Endothelial cell of umbilical vein (primary cell): ENCODE results near the gene CGNL1.

Source experiments
- EZH2 ChIP-seq: IDR thresholded peaks from 2 replicates; pipeline ENCODE4 v1.6.1; 2012; ENCODE audit warnings: borderline replicate concordance, low read depth, mild to moderate bottlenecking, moderate library complexity, low read length, inconsistent platforms; ENCODE audit not compliant: severe bottlenecking
- FOS ChIP-seq: IDR thresholded peaks from 2 replicates; pipeline ENCODE4 v1.6.1; 2011; ENCODE audit warnings: mild to moderate bottlenecking, low read length, moderate library complexity, borderline replicate concordance; ENCODE audit not compliant: insufficient read depth
- GATA2 ChIP-seq: IDR thresholded peaks from 2 replicates; pipeline ENCODE4 v1.7.0; 2011; ENCODE audit warnings: low read depth, mild to moderate bottlenecking, moderate library complexity, mixed read lengths, low read length; ENCODE audit not compliant: insufficient read length, insufficient read depth
- JUN ChIP-seq: IDR thresholded peaks from 2 replicates; pipeline ENCODE4 v1.6.1; 2011; ENCODE audit warnings: borderline replicate concordance, low read depth; ENCODE audit not compliant: insufficient read length, insufficient read depth
- MAX ChIP-seq: IDR thresholded peaks from 2 replicates; pipeline ENCODE4 v1.6.1; 2011; ENCODE audit not compliant: insufficient read depth, insufficient read length
- MYC ChIP-seq: IDR thresholded peaks from one replicate; pipeline ENCODE4 v1.6.1; 2011; ENCODE audit warnings: mild to moderate bottlenecking, low read depth, low read length
- POLR2A ChIP-seq: IDR thresholded peaks from 2 replicates; pipeline ENCODE4 v1.6.1; 2012; ENCODE audit warnings: low read depth, mild to moderate bottlenecking, control low read depth, low read length
- POLR2AphosphoS5 ChIP-seq: IDR thresholded peaks from 2 replicates; pipeline ENCODE4 v1.6.1; 2012; ENCODE audit warnings: low read depth, mild to moderate bottlenecking, control low read depth, low read length, moderate library complexity; ENCODE audit not compliant: insufficient read depth
- TF ChIP-seq, protein P1 (sequence below), 2 donors: IDR thresholded peaks; 1 replicate in 1 of 2; 2 replicates in 1 of 2; pipeline ENCODE4 v1.5.1; 2011; ENCODE audit warnings: low read length in 2 of 2, mild to moderate bottlenecking in 2 of 2, moderate library complexity in 2 of 2, control low read depth in 1 of 2, inconsistent platforms in 1 of 2, low read depth in 1 of 2; ENCODE audit not compliant: insufficient read depth in 1 of 2; ENCODE audit errors: extremely low read depth in 1 of 2

- TF ChIP-seq POLR2A (no peak), POLR2AphosphoS5 (no peak), EZH2 (no peak), JUN (no peak), MAX (no peak), FOS (no peak), MYC (no peak), GATA2 (no peak)
- TF ChIP-seq, protein P1, sequence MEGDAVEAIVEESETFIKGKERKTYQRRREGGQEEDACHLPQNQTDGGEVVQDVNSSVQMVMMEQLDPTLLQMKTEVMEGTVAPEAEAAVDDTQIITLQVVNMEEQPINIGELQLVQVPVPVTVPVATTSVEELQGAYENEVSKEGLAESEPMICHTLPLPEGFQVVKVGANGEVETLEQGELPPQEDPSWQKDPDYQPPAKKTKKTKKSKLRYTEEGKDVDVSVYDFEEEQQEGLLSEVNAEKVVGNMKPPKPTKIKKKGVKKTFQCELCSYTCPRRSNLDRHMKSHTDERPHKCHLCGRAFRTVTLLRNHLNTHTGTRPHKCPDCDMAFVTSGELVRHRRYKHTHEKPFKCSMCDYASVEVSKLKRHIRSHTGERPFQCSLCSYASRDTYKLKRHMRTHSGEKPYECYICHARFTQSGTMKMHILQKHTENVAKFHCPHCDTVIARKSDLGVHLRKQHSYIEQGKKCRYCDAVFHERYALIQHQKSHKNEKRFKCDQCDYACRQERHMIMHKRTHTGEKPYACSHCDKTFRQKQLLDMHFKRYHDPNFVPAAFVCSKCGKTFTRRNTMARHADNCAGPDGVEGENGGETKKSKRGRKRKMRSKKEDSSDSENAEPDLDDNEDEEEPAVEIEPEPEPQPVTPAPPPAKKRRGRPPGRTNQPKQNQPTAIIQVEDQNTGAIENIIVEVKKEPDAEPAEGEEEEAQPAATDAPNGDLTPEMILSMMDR (IDR thresholded peaks at IDR 0.05; ENCODE audit: extremely low read depth in 1 of 2, insufficient read depth in 1 of 2, low read depth in 1 of 2, low read length in 2 of 2): no peak
Measured at GRCh38 chr15:57544848-57545480, 168.7 kb downstream of the CGNL1 start.
